ENCODE measurements around the gene LRTM2.

DNA sequence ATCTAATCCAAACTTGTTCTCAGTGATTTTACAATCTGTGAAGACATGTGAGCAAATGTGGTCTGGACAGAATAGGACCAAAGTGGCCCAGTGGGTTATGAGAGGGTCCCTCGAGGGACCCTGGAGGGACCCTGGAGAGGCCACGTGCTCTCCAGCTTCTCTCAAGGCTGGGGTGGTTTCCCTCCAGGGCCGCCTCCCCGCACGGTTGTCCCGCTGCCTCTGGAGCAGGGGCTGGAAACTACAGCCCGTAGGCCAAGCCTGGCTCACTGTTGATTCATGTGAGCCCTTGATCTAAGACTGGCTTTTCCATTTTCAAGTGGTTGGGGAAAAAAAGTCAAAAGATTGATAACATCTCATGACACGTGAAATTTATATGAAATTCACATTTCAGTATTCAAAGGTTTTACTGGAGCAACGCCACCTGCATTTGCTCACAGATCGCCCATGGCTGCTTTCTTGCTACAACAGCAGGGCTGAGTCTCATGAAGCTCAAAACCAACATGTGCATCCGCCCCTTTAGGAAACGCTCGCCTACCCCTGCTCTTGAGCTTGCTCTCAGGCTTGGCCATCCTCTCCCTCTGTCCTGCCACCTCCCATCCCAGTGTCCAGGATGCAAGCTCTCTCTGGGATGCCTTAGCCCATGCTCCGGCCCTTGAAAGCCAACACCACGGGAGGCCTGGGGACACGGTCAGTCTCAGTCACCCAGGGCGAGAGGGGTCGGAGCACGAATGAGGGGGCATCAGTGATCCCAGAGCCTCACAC, 12.1 kb upstream of the LRTM2 start:
- TF ChIP-seq, protein P1, sequence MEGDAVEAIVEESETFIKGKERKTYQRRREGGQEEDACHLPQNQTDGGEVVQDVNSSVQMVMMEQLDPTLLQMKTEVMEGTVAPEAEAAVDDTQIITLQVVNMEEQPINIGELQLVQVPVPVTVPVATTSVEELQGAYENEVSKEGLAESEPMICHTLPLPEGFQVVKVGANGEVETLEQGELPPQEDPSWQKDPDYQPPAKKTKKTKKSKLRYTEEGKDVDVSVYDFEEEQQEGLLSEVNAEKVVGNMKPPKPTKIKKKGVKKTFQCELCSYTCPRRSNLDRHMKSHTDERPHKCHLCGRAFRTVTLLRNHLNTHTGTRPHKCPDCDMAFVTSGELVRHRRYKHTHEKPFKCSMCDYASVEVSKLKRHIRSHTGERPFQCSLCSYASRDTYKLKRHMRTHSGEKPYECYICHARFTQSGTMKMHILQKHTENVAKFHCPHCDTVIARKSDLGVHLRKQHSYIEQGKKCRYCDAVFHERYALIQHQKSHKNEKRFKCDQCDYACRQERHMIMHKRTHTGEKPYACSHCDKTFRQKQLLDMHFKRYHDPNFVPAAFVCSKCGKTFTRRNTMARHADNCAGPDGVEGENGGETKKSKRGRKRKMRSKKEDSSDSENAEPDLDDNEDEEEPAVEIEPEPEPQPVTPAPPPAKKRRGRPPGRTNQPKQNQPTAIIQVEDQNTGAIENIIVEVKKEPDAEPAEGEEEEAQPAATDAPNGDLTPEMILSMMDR (IDR thresholded peaks at IDR 0.05): no peak
- no peak for TF ChIP-seq POLR2A (IDR thresholded peaks at IDR 0.05)
- TF ChIP-seq EP300 (IDR thresholded peaks at IDR 0.05): no peak

Data from sigmoid colon (tissue), 4 donors.